GM13976 (cell line): ENCODE results near the gene TCF4.

Experiments
- DNase-seq: peaks from one replicate; pipeline ENCODE4 v3.0.0; 2012; ENCODE audit warnings: low spot score
- in situ Hi-C: fragments of 300-500 bp; cut with MboI; formaldehyde crosslinking; loops from one replicate; pipeline ENCODE4 v1.12.0; 2022; ENCODE audit warnings: low sequenced_read_pairs, mixed read lengths, inconsistent platforms; ENCODE audit not compliant: unreplicated experiment
- TF ChIP-seq, protein P1 (sequence below): IDR thresholded peaks from 2 replicates; pipeline ENCODE4 v1.5.1; 2012; ENCODE audit warnings: borderline replicate concordance, mild to moderate bottlenecking; ENCODE audit not compliant: insufficient read depth; ENCODE audit errors: extremely low read depth, missing control alignments, control extremely low read depth

Gene TCF4

DNA sequence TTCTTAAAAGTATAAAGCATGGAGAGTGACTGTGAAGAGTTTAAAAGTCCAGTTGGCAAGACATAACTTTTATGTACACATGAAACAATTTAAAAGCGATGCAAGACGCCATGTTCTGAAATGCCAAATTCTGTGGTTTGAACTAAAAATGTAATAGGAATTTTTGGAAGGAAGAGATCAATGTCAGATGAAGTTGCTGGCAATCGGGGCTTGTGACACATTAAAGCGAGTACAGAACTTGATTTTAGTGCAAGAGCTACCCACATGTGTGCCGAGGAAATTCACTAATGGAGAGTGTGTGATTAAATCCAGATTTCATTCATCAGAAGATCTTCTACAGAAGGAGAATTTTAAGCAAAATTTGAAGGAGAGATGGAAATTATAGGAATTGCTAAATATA lies 408.6 kb downstream of the TCF4 start:
- TF ChIP-seq, protein P1, sequence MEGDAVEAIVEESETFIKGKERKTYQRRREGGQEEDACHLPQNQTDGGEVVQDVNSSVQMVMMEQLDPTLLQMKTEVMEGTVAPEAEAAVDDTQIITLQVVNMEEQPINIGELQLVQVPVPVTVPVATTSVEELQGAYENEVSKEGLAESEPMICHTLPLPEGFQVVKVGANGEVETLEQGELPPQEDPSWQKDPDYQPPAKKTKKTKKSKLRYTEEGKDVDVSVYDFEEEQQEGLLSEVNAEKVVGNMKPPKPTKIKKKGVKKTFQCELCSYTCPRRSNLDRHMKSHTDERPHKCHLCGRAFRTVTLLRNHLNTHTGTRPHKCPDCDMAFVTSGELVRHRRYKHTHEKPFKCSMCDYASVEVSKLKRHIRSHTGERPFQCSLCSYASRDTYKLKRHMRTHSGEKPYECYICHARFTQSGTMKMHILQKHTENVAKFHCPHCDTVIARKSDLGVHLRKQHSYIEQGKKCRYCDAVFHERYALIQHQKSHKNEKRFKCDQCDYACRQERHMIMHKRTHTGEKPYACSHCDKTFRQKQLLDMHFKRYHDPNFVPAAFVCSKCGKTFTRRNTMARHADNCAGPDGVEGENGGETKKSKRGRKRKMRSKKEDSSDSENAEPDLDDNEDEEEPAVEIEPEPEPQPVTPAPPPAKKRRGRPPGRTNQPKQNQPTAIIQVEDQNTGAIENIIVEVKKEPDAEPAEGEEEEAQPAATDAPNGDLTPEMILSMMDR: no peak
- in situ Hi-C loops: no loop called here
- no peak for DNase-seq

DNA sequence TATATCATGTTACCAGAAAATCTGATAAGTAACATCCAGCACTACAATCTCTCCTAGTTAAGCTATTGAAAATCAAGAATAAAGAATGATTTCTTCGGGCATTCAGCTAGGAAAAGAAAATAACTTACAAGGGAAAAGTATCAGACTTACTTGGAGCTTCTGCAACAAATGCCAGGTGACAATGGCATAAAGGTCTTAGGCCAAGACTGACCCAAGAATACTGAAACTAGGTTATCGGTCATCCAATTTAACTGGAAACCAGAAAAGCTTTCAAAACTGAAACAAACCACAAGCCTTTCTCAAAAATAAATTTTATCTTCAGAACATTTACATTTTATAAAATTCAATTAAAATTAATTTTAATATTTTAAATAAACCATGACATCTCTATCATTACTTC lies 414.7 kb downstream of the TCF4 start:
- in situ Hi-C loops: no loop called here
- no peak for DNase-seq
- TF ChIP-seq, protein P1: no peak
